DMS53 treated with DMSO at 0.1 percent for 48 hours (cell line): ENCODE results near the gene BANP.
"Not testable (repeated sequence)": the region's sequence is repeated elsewhere in the genome, so short reads cannot be mapped to it uniquely, and the experiment has no call there.

Experiments
- DNase-seq: peaks from one replicate; lab custom pipeline; 2025; ENCODE audit not compliant: unreplicated experiment; lab: John Stamatoyannopoulos, UW

The BANP gene

DNA sequence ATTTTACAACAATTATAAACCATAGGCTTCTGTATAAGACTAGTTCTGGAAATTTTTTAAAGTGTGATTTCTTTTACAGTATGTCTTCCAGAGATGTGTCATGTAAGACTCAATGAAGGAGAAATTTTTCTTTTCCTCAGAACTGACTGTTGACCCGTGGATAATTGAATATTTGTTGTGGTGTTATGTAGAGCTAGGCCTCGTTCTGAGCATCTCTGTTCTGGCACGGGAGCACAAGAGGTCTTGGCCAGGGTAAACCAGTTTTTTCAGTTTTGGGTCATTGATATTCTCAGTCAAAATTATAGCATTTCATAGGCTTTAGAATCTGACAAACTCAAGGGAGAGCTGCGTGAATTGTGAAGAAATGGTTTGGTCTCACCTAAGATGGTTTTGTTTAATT, 39.0 kb downstream of the BANP start:
- DNase-seq, result not testable (repeated sequence)

DNA sequence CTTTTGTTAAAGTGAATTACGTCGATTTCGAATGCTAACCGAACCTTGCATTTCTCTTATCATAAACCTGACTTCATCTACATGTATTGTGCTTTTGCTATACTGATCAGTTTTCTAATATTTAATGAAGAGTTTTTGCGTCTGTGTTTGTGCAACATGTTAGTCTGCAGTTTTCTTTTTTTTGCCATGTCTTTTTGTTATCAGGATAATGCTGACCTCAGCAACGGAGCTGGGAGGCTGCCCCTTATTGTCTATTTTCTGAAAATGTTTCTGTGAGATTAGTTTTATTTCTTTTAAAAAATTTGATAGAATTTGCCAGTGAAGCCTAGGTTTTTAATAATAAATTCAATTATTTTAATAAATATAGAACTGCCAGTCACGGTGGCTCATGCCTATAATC, 40.9 kb downstream of the BANP start:
- DNase-seq, result not testable (repeated sequence)

- no peak for DNase-seq
These were observed 42.7 kb downstream of the BANP start for GRCh38 chr16:87993901-87994300.

GRCh38 chr16:87995644-87996043, 44.4 kb downstream of the BANP start:
- no peak for DNase-seq

GRCh38 chr16:87996962-87997880, 46.0 kb downstream of the BANP start:
- DNase-seq, result no peak

- DNase-seq, result not testable (repeated sequence)
These were observed 47.1 kb downstream of the BANP start for GRCh38 chr16:87998184-87998793.

DNA sequence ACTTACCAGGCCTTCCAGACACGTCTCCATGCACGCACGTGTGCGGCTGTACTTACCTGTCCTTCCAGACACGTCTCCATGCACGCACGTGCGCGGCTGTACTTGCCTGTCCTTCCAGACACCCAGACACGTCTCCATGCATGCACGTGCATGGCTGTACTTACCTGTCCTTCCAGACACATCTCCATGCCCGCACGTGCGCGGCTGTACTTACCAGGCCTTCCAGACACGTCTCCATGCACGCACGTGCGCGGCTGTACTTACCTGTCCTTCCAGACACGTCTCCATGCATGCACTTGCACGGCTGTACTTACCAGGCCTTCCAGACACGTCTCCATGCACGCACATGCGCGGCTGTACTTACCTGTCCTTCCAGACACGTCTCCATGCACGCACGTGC, 47.8 kb downstream of the BANP start:
- not testable (repeated sequence) for DNase-seq

GRCh38 chr16:88002211-88002610, 51.0 kb downstream of the BANP start:
- DNase-seq, result no peak

DNA sequence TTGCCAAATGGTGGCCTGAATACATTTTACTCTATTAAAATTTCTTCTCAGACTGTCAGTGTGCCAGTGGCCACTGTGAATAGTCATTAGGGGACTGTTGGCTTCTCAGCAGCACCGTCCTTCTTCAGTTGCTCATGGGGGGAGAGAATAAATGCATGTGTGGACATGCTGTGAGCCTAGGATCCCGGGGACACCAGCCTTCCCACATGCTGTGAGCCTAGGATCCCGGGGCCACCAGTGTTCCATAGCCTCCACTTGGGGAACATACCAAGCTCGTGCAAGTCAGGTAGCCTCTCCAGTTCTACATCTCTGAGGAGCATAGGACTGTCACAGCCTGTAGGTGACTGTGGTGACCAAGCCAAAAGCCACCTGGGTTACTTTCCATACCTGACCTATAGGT, 51.5 kb downstream of the BANP start:
- DNase-seq, result no peak

- no peak for DNase-seq
These were observed 52.1 kb downstream of the BANP start for GRCh38 chr16:88003316-88003715.

DNA sequence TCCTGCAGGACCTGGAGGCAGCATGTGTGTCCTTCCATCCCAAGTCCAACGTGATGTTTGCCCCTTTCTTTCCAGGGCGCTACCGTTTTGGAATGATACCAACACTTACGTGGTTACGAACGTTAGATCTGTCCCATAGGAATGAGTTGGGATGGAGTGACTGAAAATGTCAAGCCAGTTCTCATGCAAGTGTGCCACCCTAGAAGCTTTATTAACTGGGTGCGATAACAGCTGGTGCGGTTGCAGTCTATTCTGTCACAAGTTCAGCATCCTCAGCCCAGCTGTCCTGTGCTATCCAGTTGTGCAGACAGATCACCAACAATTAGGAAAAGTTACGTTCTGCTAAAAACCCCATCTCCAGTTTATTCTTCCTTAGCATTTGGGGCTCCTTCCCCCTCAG, 52.5 kb downstream of the BANP start:
- DNase-seq, result no peak

DNA sequence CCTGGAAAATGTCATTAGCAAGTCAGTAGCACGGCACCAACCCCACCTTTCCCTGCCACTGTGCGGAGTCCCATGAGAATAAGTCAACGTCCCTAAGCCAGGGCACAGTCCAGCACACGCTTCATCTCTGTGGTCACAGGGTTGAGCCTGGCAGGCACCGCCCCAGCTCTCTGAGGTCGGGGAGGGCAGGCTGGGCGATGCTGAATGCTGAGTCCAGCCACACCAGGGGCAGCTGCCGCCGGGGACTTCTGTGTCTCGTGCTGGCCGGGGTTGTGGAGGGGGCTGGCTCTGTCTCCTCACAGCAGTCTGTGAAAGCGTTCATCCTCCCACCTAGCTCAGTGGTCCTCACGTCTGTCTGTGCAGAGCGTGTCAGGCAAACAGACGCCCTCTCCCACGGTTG, 53.2 kb downstream of the BANP start:
- DNase-seq, result no peak

DNA sequence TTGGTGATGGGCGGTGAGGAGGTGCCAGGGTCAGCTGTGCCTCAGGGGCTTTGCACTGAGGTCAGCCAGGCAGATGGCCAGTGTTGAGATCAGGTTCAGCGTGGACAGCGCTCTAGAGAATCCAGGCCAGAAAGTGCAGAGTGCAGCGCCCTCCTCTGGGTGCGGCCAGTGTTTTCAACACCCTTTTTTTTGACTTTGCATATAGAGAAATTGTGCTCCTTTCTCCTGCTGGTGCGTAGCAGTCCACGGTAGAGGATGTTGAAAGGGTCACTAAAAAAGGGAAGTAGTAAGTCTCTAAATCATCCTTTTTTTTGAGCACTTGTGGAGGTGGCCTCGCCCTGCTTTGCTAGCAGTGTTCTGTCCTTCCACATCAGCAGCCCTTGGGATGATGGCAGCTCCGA, 53.9 kb downstream of the BANP start:
- DNase-seq, result no peak

- no peak for DNase-seq
These were observed 54.7 kb downstream of the BANP start for GRCh38 chr16:88005968-88006367.

DNA sequence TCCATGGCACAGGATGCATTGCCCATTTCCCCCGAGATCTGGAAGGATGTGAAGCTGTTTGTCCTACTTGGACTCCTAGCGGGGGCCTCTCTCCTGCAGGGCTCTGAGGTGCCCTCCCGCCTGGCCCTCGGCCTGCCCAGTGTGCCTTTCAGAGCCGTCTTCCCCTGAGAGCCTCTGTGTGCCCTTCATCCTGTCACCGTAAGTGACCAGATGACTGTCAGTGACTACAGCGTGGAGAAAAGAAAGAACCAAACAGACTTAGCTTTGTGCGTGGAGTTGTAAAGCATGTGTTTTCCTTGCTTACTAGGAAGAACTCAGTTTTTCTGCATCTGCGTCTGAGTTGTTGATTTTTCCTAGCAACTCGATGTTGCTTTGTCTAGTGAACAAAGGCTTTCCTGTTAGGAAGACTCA, 56.1 kb downstream of the BANP start:
- no peak for DNase-seq

DNA sequence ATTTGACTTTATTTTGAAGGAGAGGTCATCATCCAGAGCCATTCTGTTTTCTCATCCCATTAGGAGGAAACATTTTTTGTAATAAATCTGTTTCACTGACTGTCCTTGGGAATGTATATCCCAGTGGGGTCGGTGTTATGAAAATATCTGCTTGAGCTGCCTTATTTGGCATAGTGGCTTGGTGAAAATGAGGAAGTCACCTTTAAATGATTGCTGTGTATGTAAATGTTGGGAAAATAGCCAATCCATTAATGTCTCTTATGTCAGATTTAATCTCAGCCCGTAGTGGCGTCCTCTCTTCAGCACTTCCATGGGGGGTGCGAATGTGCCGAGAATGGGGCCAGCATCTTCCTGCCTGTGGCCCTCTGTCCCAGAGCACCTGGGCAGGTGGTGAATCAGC, 57.6 kb downstream of the BANP start:
- DNase-seq, result no peak

- no peak for DNase-seq
These were observed 58.5 kb downstream of the BANP start for GRCh38 chr16:88009563-88010342.

- no peak for DNase-seq
These were observed 59.2 kb downstream of the BANP start for GRCh38 chr16:88010343-88010967.

DNA sequence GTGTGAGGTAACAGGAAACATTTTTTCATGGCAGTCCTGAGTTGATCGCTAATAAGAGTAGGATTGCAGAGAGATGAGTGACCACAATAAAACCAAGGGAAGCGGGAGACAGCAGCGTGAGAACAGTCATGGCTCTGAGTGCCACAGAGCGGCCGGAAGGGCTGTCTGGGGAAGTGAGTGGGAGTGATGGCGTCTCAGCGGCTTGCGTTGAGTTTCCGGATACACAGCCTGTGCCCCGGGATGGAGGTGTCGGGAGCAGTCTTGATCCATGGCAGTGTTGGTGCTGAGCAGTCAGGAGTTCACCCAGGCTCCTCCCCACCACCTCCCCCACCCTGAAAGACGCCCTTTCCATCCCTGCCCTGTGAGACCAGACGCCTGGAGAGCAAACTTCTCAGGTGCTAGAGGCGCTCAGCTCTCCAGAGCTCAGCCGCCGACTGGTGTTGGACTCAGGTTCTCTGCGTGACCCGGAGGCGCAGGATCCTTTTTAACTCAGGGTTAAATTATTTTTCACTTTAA, 59.8 kb downstream of the BANP start:
- DNase-seq, result no peak

- DNase-seq, result no peak
These were observed 61.1 kb downstream of the BANP start for GRCh38 chr16:88012360-88012759.

- DNase-seq, result no peak
These were observed 61.9 kb downstream of the BANP start for GRCh38 chr16:88013091-88013609.
